GM21367 (cell line): ENCODE results near the gene SS18L1.

Experiments used
- ATAC-seq: cut with Tn5 transposase; IDR thresholded peaks from one replicate; pipeline ENCODE4 v1.9.1; 2021; ENCODE audit not compliant: unreplicated experiment

SS18L1 gene

DNA sequence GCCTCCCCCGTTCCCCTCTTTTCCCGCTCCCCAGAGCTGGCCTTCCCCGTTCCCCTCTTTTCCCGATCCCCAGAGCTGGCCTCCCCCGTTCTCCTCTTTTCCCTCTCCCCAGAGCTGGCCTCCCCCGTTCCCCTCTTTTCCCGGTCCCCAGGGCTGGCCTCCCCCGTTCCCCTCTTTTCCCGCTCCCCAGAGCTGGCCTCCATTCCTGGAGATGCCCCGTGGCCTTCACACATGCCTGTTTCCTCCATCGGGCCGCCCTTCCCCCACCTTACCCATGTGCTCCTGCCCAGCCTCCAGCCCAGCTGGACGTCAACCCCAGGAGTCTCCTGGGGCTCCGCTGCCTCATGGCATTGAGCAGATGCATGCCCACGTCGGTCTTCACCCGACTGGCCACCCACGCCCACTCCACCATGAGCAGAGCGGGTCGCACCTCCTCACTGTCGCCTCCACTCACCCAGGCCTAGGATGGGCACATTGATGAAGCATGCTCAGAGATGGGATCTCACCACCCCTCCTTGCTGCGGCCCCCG, 8.3 kb downstream of the SS18L1 start:
- ATAC-seq: no peak

DNA sequence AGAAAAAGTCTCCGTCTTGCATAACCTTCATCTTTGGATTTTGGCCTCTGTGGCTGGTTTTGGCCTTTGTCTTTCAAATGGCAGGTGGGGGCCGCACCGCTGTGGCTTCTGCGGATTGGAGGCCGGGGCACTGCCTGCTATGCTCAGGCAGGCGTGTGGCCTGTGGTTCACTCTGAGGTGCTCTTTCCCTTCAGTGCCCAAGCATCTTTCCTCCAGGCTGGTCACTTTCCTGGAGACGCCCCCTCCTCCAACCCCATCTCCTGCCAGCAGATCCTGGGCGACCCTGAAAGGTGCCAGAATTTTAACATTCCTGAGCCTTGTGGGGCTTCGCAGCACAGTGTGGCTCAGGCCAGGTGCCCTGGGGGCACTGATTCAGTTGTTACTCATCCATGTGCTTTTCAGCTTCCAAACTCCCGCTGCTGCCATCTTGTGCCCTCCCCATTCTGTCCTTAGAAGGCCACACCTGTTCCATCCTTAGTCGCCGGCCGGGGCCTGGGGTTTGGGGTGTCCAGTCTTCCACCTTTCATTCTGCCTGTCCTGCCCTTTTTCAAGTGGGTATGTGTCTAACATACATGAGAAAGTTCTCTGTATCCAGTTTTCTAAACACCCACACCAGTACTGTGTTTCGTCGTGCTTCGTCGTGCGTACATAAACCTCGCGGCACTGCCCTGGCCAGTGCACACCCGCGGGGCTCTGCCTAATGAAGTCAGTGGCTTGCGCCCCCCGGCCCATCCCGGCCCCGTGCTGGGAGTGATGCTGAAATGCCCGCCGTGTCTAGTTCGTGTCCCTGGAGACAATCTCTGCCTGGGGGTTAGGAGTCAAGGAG, 12.1 kb downstream of the SS18L1 start:
- no peak for ATAC-seq

DNA sequence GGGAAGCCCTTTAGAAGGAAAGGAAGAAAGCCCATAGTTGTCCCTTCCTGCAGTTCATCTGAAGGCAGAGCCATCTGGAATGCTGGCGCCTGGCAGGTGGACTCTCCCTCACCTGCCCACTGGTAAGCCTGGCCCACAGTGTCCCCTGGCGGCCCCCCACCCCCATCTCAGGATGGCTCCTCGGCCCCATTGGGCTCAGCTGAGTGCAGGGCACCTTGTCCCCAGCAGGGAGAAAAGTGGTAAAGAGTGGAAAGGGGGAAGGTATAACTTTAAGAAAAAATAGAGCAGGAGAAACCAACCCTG, 12.6 kb downstream of the SS18L1 start:
- ATAC-seq: no peak

DNA sequence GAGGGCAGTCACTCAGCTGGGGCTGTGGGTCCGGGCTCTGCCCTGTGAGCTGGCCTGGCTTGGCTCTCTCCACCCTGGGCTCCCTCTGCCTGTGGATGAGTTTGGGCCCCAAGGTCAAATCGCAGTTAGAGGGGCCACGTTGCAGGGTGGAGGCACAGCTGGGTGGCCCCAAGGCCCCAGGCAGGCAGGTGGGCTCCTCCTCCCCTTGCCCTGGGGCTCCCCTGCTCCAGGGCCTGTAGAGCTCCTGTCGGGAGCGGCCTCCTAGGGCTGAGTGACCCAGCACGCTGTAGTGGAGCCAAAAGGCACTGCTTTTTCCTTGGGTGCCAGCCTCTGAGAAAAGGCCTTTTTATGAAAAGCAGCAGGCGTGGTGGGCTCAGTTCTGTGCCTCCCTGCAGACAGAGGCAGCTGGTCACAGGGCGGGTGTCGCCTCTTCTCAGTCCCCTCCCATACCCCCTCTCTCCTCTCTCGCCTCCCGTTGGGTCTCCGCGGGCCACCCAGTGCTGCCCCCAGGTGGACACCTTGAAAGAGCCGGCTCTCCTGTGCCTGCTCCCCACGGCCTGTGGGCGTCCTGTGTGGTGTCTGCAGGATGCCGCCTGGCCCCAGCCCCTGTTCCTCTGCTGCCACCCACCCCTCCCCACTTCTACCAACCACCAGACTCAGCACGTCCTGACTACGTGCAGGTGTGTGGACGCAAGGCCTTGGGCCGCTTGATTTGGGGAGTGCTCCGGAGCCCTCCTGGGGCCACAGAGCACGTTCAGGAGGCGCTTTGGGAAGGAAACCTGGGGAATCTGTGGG, 13.2 kb downstream of the SS18L1 start:
- ATAC-seq: no peak

DNA sequence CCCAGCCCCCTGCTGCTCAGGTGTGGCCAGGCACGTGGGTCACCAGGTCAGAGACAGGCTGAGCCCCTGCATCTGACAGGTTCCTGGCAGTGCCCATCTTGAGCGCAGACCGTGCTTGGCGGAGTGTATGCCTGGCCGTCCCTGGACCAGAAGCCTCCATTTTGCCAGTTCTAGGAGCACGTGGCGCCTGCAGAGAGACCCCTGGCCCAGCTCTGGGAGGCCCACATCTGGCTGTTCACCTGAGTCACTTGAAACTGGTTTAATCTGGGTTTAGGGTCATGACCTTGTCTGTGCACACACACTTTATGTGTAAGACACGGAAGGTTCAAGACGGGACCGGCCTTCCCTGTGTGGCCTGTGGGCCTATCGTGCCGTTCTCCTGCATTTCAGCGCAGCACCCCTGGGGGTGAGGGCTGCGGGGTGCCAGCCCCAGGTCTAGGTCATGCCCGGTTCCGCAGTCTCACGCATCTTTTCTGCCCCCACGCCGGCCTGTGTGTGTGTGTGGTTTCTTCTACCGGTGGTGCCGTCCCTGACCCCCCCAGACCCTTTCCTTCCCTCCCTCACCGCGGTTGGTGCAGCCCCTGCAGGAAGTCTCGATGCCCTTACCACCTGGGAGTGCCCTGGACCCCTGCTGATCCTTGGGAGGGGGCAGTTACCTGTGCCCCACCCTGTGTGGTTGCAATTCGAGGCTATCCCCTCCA, 14.0 kb downstream of the SS18L1 start:
- no peak for ATAC-seq

DNA sequence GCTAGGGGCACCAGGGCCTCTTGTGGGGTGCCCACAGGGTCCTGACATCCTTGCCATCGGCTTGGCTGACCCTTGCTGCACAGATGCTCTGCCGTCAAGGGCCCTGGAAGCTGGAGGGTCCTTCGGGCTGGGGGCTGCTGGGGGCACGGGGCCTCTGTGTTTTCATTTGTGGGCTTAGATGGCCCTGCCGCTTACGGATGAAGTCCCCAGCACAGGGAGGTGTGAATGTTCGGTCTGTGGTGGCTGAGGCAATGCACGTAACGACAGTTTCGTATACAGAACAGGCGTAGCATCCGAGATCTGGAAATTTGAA, 14.5 kb downstream of the SS18L1 start:
- ATAC-seq: no peak

DNA sequence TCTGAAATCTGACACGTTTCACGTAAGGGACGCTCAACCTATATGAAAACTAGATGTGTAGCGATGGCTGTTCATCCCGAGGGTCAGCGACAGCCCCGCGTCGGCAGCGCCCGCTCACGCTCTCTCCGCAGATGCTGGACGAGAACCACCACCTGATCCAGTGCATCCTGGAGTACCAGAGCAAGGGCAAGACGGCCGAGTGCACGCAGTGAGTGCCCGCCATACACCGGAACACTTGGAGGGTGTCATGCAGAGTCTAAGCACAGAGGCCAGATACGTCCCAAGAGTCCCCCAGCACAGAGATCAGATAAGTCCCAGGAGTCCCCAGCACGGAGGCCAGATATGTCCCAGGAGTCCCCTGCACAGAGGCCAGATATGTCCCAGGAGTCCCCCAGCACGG, 15.0 kb downstream of the SS18L1 start:
- ATAC-seq: no peak

DNA sequence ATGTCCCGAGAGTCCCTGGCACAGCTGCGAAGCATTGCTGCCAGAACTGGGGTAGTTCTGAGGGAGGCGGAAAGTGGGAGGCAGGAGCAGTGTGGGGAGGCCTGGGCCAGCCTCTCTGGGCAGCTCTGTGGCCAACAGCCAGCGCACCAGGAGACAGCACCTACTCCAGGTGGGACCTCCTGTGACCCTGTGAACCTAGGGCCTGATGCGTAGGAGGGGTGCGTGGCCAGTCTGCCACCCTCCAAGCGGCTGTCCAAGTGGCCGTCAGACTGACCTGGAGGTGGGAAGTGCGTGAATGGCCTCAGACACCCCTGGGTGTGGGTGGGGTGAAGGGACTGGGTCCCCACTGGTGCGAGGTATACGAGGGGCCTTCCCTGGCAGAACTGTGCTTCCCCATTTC, 15.5 kb downstream of the SS18L1 start:
- ATAC-seq: no peak

DNA sequence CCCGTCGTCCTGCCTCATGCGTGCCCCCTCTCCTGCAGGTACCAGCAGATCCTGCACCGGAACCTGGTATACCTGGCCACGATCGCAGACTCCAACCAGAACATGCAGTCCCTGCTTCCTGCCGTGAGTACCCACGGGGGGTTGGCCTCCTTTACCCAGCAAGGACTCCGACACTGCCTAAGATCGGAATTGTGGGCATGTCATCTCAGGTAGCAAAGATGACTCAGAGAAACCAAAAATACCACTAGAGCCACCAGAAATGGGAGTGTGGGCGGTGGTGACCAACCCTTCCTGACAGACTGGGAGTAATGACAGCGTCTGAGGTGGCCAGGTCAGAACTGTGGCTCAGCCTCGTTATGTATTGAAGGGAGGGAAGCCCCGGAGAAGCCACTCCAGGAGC, 16.3 kb downstream of the SS18L1 start:
- ATAC-seq: no peak

DNA sequence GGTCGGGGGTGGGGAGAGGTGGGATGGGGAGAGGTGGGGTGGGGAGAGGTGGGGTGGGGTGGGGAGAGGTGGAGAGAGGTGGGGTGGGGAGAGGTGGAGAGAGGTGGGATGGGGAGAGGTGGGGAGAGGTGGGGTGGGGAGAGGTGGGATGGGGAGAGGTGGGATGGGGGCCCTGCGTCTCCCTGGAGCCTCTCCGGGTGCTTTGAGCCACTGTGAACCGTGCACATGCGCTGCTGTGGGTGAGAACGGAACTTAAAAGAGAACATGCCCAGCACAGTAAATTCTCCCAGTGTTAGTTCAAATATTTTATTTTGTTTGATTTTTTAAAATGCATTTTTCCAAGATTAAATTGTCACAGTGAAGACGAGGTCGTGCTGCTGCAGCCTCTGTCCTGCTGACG, 16.7 kb downstream of the SS18L1 start:
- ATAC-seq: no peak

DNA sequence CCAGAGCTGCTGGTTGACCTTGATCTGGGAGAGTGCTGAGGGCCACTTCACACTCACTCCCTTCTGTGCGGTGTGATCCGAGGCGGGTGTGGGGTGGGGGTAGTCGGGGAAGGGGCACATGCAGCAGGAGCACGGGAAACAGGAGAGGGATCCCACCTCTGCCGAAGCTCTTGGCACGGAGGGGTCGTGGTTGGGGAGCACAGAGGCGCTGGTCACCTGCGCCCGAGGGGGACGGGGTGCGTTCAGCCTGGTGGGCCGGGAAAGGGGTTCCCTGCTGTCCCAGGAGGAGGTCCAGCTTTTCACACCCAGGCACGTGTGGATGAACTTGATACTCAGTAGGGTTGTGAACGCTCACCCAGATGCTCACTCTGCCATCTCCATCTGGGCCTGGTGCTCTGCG, 17.3 kb downstream of the SS18L1 start:
- no peak for ATAC-seq

DNA sequence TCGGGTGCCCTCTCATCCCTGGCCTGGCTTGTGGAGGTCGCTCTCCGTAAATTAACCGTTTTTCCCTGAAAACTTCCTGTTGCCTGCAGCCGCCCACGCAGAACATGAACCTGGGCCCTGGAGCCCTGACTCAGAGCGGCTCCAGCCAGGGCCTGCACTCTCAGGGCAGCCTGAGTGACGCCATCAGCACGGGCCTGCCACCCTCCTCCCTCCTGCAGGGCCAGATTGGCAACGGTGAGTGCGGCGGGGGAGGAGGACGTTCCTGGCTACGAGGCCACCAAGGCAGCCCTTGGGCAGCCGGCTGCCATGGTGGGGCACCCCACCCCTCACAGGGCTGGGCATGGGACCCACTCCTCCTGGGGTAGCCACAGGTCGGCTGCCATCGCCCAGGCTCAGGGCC, 17.8 kb downstream of the SS18L1 start:
- ATAC-seq: no peak

DNA sequence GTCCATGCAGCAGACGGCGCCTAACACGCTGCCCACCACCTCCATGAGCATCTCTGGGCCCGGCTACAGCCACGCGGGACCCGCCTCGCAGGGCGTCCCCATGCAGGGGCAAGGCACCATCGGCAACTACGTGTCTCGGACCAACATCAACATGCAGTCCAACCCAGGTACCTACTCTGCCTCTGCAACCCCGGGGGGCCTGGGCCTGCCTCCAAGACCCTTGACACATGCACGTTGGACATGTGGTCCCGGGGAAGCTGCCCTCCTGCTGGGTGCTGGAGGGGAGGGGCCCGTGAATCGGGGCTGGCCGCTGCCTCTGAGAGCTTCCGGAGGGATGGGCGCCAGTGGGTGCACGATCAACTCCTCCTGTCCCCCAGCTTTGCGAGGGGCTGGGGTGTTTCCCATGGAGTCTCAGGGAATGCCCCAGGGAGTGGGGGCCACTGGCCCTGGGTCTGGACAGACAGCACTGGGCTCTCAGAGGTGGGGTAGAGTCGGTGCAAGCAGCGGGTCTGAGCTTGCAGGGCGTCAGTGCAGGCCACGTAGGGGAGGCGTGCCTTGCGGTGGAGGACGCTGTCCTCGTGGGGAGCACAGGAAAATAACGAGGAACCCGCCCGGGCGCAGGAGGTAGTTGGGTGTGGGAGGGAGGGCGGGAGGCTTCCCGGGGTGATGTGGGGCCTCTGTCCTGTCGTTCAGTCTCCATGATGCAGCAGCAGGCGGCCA, 19.4 kb downstream of the SS18L1 start:
- no peak for ATAC-seq

DNA sequence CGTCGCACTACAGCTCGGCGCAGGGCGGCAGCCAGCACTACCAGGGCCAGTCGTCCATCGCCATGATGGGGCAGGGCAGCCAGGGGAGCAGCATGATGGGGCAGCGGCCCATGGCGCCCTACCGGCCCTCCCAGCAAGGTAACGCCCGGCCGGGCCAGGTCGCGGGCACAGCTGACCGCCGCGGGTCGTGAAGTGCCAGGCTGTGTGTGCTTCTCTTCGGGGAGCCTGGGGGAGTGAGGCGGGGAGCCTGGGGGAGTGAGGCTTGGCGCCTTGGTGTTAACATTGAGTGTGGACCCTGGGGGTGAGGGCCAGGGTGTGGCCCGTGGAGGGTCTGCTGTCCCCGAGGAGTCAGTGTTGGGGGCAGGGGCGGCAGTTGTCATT, 19.9 kb downstream of the SS18L1 start:
- no peak for ATAC-seq

DNA sequence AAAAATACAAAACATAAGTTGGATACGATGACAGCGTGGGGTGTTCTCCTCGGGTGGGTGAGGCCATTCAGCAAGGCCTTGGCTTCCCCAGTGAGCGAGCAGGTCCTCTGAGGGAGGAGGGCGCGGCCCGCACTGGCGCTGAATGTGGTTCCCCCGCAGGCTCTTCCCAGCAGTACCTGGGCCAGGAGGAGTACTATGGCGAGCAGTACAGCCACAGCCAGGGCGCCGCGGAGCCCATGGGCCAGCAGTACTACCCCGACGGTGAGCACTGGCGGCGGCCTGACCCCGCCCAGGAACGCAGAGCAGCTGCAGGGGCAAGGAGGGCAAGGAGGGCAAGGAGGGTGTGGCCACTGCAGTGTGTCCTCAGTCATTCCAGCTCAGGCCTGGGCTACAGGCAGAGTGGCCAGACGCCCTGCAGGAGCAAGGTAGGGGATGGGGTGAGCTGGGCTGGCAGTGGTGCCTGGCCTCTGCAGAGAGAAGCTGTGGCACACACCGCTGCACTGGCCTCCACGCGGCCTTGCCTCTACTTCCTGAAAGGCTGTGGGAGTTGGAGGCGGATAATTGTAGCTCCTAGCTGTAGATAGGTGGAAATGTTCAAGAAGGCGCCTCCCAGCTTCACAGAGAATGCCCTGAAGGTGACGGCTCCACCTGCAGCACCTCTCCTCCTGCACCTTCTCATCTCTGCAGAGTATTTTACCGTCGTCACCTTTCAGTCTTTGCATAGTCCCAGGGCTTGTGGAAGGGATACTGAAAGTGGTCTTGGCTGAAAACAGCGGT, 20.6 kb downstream of the SS18L1 start:
- ATAC-seq: no peak

DNA sequence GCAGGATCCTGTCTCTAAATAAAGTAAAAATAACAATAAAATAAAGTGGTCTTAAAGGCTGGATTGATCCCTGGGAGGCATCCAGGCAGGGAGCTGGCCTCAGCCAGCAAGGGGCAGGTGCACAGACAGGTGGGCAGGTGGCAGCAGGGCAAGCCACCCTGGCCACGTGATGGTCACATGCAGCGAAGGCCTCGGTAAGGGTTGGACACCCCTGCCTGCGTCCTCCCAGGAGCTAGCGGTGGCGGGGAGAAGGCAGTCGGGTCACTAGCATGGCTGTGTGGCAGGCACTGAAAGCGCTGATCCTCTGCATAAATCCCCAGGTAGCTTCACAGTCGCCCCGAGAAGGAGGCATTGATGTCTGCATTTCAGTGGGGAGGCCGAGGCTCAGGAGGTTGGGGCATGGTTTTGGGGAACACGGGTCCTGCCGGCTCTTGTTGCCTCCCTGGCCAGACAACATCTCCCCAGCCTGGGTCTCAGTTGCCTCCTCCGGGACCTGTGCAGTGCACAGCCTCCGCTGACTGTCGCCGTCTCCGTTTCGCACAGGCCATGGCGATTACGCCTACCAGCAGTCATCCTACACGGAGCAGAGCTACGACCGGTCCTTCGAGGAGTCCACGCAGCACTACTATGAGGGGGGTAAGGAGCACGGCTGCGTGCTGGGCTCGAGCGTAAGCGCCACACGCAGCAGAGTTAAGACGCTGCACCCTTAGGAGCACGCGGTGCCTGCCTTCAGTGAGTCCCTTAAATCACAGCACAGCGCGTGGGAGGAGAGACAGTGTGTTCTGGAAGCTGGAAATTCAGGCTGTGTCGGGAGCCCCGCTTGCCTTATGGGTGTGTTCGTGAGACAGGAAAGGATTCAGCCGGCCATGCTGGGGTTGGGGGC, 21.6 kb downstream of the SS18L1 start:
- no peak for ATAC-seq

DNA sequence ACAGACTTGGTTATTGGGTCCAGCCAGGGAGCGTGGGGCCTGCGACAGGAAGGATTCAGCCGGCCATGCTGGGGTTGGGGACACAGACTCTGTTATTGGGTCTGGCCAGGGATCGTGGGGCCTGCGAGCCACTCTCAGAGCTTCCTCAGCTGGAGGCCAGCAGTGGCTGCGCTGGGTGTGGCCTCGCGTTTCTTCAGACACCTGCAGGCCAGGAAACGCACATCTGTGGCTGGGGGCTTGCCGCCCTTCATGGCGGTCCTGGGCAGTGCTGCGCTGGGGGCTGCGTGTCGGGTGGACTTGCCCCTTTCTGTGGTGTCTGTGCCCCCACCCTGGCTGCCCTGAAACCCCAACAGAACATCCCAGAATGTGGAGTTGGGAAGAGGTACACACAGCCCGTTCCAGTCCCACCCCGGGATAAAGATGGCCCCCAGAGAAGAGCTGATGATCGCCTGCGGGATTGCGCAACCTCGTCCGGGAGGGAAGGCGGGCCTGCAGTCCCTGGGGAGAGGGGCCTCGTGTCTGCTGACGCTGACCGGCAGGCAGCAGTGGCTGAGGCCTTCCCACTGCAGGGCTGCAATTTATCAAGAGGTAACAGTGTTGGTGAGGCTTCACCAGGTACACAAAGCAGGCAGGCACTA, 22.3 kb downstream of the SS18L1 start:
- no peak for ATAC-seq

DNA sequence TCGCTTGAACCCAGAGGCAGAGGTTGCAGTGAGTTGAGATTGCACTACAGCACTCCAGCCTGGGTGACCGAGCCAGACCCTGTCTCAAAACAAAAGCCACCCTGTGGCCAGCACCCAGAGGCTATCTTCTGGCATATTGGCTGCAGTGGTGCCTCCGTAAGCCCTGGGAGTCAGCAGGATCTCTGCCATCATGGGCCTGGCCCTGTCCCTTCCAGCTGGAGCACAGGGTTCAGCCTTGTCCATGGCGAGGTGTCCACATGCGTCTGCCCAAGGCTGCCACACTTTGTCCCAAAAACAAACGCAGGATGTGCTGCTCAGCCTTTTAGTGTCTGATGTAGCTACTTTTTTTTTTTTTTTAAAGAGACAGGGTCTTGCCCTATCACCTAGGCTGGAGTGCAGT, 23.9 kb downstream of the SS18L1 start:
- no peak for ATAC-seq

DNA sequence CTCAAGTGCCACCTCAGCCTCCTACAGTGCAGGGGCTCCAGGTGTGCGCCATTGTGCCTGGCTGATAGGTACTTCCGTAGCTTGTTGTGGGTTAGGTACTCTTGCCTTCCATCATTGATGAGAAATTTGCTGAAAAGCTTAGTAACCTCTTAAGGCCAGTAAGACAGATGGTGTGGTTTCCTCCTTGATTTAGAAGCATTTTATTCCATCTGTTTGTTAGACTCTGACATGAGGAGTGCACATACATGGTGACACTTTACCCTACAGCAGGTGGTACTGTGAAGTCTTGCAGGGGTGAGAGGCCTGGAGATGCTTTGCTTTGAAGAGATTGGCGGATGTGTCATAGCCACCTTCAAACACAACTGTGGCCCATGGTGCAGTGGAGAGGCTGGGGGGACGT, 24.5 kb downstream of the SS18L1 start:
- no peak for ATAC-seq
